DND-41 (cell line): Measurements from ENCODE around the gene HECTD2.
"Not testable (repeated sequence)": the region's sequence is repeated elsewhere in the genome, so short reads cannot be mapped to it uniquely, and the experiment has no call there.

Experiments
- ATAC-seq: fragments of 200-7000 bp; cut with Tn5 transposase; 3 replicates; pipeline ENCODE4 v1.9.1; 2021; ENCODE audit warnings: low read depth; ENCODE audit not compliant: insufficient read depth
- DNase-seq: peaks from one replicate; pipeline ENCODE4 v3.0.0-alpha.2; 2020
- H2AFZ ChIP-seq: 2 replicates; pipeline ENCODE4 v1.6.0; 2012; ENCODE audit warnings: low read depth, low read length
- H3K27ac ChIP-seq: 2 replicates; pipeline ENCODE4 v1.5.1; 2012; ENCODE audit warnings: low read length, inconsistent platforms
- H3K27me3 ChIP-seq: fragments of 200-600 bp; sonication (generic); 2 replicates; pipeline ENCODE4 v1.6.0; 2012; ENCODE audit warnings: low read length, mild to moderate bottlenecking, inconsistent platforms; ENCODE audit not compliant: insufficient read depth, poor library complexity
- H3K36me3 ChIP-seq: 2 replicates; pipeline ENCODE4 v1.5.1; 2012; ENCODE audit warnings: low read length, inconsistent platforms; ENCODE audit not compliant: insufficient read depth
- H3K4me1 ChIP-seq: 2 replicates; pipeline ENCODE4 v1.5.1; 2012; ENCODE audit warnings: mild to moderate bottlenecking, low read length; ENCODE audit not compliant: insufficient read depth
- H3K4me2 ChIP-seq: 2 replicates; pipeline ENCODE4 v1.6.0; 2012; ENCODE audit warnings: mild to moderate bottlenecking, moderate library complexity, low read length, inconsistent platforms; ENCODE audit not compliant: insufficient read depth
- H3K4me3 ChIP-seq, 2 experiments: fragments of 200-600 bp in 1 of 2; shearing (Covaris generic) in 1 of 2; 2 replicates each; pipeline ENCODE4 v1.5.1; 2012 to 2016; ENCODE audit warnings: inconsistent platforms in 2 of 2, low read length in 2 of 2, mild to moderate bottlenecking in 2 of 2, low read depth in 1 of 2, moderate library complexity in 1 of 2
- H3K79me2 ChIP-seq: 2 replicates; pipeline ENCODE4 v1.6.0; 2012; ENCODE audit warnings: low read length, inconsistent platforms; ENCODE audit not compliant: insufficient read depth
- H3K9ac ChIP-seq: 2 replicates; pipeline ENCODE4 v1.6.0; 2012; ENCODE audit warnings: low read depth, mild to moderate bottlenecking, inconsistent platforms, low read length, moderate library complexity
- H3K9me3 ChIP-seq: 2 replicates; pipeline ENCODE4 v1.5.1; 2012; ENCODE audit warnings: low read length, moderate library complexity, mild to moderate bottlenecking, inconsistent platforms; ENCODE audit not compliant: insufficient read depth, severe bottlenecking
- H4K20me1 ChIP-seq: 2 replicates; pipeline ENCODE4 v1.6.0; 2012; ENCODE audit warnings: low read length; ENCODE audit not compliant: insufficient read depth
- EZH2 ChIP-seq: IDR thresholded peaks from 3 replicates; pipeline ENCODE4 v1.6.1; 2012; ENCODE audit warnings: borderline replicate concordance, low read depth, mild to moderate bottlenecking, moderate library complexity, low read length, inconsistent platforms; ENCODE audit not compliant: severe bottlenecking
- TF ChIP-seq, protein P1 (sequence below): IDR thresholded peaks from 2 replicates; pipeline ENCODE4 v1.5.1; 2012; ENCODE audit warnings: borderline replicate concordance, low read length, moderate library complexity, mild to moderate bottlenecking; ENCODE audit not compliant: poor library complexity, severe bottlenecking; ENCODE audit errors: extremely low read depth

HECTD2 gene

DNA sequence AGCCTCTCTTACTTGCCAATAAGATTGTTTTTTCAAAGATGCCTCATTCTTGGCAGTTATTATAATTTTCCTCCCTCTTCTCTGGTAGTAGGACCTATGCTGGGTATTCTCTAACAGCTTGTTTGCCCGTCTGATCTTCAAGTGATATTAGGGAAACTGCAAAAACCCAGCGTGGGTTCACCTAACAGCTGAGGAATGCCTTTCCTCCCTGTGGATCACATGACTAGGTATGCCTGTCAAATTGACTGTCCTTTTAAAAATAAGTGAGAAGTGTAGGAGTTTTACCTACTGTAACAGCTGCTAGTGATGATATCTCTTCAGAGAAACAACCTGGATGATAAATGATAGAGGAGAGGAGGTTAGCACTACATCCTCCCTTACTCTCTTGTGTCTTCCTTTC, 22.0 kb downstream of the HECTD2 start:
- no peak overlapping the region for H3K27ac ChIP-seq
- no peak overlapping the region for H2AFZ ChIP-seq
- no peaks in the 10 kb centered on the region for H3K4me1 ChIP-seq
- no peak overlapping the region for H3K4me2 ChIP-seq
- peaks cover 3% of the 10 kb centered on the region; the same call in 1 of the 2 replicates for H3K36me3 ChIP-seq
- no peaks in the 10 kb centered on the region for H3K27me3 ChIP-seq
- no peak overlapping the region for H3K9ac ChIP-seq
- TF ChIP-seq, protein P1, sequence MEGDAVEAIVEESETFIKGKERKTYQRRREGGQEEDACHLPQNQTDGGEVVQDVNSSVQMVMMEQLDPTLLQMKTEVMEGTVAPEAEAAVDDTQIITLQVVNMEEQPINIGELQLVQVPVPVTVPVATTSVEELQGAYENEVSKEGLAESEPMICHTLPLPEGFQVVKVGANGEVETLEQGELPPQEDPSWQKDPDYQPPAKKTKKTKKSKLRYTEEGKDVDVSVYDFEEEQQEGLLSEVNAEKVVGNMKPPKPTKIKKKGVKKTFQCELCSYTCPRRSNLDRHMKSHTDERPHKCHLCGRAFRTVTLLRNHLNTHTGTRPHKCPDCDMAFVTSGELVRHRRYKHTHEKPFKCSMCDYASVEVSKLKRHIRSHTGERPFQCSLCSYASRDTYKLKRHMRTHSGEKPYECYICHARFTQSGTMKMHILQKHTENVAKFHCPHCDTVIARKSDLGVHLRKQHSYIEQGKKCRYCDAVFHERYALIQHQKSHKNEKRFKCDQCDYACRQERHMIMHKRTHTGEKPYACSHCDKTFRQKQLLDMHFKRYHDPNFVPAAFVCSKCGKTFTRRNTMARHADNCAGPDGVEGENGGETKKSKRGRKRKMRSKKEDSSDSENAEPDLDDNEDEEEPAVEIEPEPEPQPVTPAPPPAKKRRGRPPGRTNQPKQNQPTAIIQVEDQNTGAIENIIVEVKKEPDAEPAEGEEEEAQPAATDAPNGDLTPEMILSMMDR, result no peak
- TF ChIP-seq EZH2, result no peak
- H3K79me2 ChIP-seq, result no peaks in the 10 kb centered on the region
- H3K9me3 ChIP-seq, result no peaks in the 10 kb centered on the region
- no peak overlapping the region for H3K4me3 ChIP-seq
- DNase-seq, result no peak
- H4K20me1 ChIP-seq, result no peaks in the 10 kb centered on the region
- no peak for ATAC-seq

DNA sequence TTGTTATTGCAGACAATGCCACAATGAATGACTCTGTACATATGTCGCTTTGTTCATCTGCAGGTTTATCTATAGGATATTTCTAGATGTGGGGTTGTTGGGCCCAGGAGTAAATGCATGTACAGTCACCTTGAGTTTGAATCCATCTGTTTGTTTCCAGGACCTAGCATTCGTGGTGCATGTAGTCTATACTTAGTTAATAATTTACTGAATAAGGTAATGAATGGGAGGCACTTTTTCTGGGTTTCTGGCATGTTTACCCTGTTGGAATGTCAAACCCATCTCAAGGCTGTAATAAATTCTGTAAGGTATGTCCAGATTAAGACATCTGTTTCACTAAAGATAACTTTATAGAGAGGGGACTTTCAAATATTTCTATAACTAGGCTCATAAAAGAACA, 23.5 kb downstream of the HECTD2 start:
- no peak overlapping the region for H3K9ac ChIP-seq
- TF ChIP-seq, protein P1, result no peak
- TF ChIP-seq EZH2, result no peak
- H3K79me2 ChIP-seq, result no peaks in the 10 kb centered on the region
- H3K9me3 ChIP-seq, result no peaks in the 10 kb centered on the region
- no peak overlapping the region for H2AFZ ChIP-seq
- no peaks in the 10 kb centered on the region for H4K20me1 ChIP-seq
- H3K36me3 ChIP-seq, result peaks cover 8% of the 10 kb centered on the region; the same call in 1 of the 2 replicates
- no peaks in the 10 kb centered on the region for H3K4me1 ChIP-seq
- no peak overlapping the region for H3K27ac ChIP-seq
- H3K4me3 ChIP-seq, result no peak overlapping the region
- H3K4me2 ChIP-seq, result no peak overlapping the region
- no peak for ATAC-seq
- no peaks in the 10 kb centered on the region for H3K27me3 ChIP-seq
- DNase-seq, result no peak

DNA sequence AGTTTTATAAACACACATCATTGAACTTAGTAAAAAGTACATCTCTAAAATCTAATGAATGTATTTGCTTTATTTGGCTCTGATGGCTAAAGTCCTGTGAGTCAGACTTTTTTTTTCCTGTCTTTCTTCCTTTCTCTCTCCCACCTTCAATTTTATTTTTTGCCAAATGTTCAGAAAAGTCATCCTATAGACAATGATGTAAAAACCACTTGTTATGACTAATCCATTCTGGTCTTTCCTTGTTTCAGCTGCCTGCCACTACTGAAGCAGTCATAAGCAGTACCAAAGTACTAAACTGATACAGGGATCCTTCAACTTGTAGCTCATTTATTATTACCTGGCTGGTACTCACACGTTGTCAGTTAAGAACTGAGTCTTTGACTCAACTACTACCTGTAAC, 23.9 kb downstream of the HECTD2 start:
- TF ChIP-seq, protein P1, result no peak
- TF ChIP-seq EZH2, result no peak
- no peak overlapping the region for H2AFZ ChIP-seq
- ATAC-seq (no peak), DNase-seq (no peak)
- H3K9me3 ChIP-seq, result no peaks in the 10 kb centered on the region
- H4K20me1 ChIP-seq, result no peaks in the 10 kb centered on the region
- no peak overlapping the region for H3K4me3 ChIP-seq
- H3K79me2 ChIP-seq, result no peaks in the 10 kb centered on the region
- no peak overlapping the region for H3K9ac ChIP-seq
- no peaks in the 10 kb centered on the region for H3K4me1 ChIP-seq
- no peak overlapping the region for H3K27ac ChIP-seq
- H3K4me2 ChIP-seq, result no peak overlapping the region
- H3K27me3 ChIP-seq, result no peaks in the 10 kb centered on the region
- peaks cover 8% of the 10 kb centered on the region; the same call in 1 of the 2 replicates for H3K36me3 ChIP-seq

DNA sequence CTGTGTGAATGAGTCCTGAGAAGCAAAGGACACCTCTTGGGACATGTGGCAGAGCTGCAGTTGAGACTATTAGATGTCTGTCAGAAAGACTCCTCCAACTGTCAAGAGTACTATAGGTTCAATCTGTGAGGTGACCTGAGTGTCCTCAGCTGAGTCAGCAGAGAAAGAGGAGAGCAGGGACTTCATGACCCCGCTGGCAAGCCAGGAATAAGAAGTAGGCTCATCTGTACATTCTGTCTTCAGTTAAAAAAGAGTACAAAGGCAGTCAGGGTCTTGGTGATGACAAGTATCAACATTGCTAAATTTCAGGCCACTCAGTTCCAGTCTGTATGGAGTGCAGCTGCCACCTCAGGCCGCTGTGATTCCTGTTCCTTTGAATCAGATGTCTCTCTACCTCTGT, 25.1 kb downstream of the HECTD2 start:
- Histone ChIP-seq H3K4me3 (no peak overlapping the region), H3K9me3 (no peaks in the 10 kb centered on the region), H3K27me3 (no peaks in the 10 kb centered on the region), H3K4me1 (no peaks in the 10 kb centered on the region), H2AFZ (no peak overlapping the region), H4K20me1 (no peaks in the 10 kb centered on the region), H3K9ac (no peak overlapping the region), H3K79me2 (no peaks in the 10 kb centered on the region), H3K36me3 (peaks cover 8% of the 10 kb centered on the region; the same call in 1 of the 2 replicates), H3K4me2 (no peak overlapping the region), H3K27ac (no peak overlapping the region)
- no peak for ATAC-seq
- no peak for TF ChIP-seq EZH2
- TF ChIP-seq, protein P1, result no peak
- DNase-seq, result no peak

GRCh38 chr10:91438228-91438627, 28.1 kb downstream of the HECTD2 start:
- H3K79me2 ChIP-seq, H2AFZ ChIP-seq, H3K27me3 ChIP-seq, DNase-seq, H3K9me3 ChIP-seq, H3K9ac ChIP-seq, H3K4me2 ChIP-seq, ATAC-seq, H3K4me3 ChIP-seq, H4K20me1 ChIP-seq, H3K4me1 ChIP-seq, H3K27ac ChIP-seq, H3K36me3 ChIP-seq: not testable (repeated sequence)
